ENCODE data around the gene PDCD1.
"Not testable (repeated sequence)": the region's sequence is repeated elsewhere in the genome, so short reads cannot be mapped to it uniquely, and the experiment has no call there.

The PDCD1 gene

DNA sequence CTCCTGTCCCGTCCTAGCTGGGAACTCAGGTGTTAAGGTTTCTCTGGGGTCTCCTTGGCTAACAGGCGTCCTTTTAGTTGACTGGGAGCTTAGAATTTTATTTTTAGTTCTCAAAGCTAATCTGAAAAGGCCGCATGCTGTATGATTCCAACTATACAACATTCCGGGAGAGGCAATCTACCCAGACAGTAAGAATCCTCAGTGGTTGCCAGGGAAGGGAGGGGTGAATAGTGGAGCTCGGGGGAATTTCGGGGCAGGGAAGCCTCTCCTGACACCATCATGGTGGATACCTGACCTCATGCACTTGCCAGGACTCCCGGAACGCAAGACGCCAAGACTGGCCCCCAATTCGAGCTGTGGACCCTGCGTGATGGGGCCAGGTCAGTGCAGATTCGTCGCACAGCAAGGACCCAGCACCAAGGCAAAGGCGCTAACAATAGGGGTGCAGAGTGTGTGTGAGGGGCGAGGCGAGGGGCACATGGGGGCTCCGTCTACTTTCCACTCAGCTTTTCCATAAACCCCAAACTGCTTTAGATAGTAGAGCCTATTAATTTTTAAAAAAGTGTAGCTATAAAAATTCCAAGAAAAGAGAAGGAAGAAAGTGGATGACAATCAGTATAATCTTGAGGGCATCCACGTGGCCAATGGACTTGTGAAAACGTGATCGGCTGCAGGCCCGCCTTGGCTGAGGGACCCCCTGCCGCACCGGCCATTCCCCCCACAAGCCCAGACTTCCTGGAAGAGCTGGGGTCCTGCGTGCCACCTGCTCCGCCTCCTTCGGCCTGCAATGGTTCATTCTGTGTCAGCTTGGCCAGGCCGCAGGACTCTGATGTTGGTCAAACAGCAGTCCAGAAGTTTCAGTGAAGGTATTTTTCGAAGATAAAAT is 17.3 kb downstream of the PDCD1 start:
- TF ChIP-seq, protein P1, sequence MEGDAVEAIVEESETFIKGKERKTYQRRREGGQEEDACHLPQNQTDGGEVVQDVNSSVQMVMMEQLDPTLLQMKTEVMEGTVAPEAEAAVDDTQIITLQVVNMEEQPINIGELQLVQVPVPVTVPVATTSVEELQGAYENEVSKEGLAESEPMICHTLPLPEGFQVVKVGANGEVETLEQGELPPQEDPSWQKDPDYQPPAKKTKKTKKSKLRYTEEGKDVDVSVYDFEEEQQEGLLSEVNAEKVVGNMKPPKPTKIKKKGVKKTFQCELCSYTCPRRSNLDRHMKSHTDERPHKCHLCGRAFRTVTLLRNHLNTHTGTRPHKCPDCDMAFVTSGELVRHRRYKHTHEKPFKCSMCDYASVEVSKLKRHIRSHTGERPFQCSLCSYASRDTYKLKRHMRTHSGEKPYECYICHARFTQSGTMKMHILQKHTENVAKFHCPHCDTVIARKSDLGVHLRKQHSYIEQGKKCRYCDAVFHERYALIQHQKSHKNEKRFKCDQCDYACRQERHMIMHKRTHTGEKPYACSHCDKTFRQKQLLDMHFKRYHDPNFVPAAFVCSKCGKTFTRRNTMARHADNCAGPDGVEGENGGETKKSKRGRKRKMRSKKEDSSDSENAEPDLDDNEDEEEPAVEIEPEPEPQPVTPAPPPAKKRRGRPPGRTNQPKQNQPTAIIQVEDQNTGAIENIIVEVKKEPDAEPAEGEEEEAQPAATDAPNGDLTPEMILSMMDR (conservative IDR thresholded peaks at IDR 0.05; ENCODE audit: control insufficient read depth, insufficient read depth, low read depth, low read length): no peak
- no peak for DNase-seq (ENCODE audit: low read depth)
- H3K4me3 ChIP-seq (ENCODE audit: control insufficient read depth, low read depth, low read length): no peak overlapping the region

DNA sequence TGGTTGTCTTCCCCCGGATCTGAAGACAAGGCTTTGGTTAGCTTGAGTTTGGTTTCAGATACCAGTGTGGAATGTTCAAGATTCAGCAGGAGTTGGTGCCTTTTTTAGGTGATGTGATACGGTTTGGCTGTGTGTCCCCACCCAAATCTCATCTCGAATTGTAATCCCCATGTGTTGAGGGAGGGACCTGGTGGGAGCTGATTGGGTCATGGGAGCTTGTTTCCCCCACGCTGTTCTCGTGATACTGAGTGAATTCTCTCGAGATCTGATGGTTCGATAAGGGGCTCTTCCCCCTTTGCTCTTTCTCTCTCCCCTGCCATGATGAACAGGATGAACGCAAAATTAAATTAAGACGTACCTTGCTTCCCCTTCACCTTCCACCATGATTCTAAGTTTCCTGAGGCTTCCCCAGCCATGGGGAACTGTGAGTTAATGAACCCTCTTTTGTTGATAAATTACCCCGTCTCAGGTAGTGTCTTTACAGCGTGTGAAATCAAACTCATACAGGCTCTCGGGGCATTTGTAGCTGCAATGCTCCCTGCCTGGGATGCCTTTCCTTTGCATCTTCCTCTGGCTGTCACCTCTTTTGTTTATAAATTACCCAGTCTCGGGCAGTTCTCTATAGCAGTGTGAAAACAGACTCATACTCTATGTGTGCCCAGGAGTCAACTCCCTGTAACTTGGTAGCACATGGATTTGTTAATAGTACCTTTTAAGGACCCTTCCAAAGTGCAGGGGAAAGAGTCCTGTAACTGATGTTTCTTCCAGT is 21.3 kb downstream of the PDCD1 start:
- no peak overlapping the region for H3K4me3 ChIP-seq (ENCODE audit: control insufficient read depth, low read depth, low read length)
- TF ChIP-seq, protein P1 (conservative IDR thresholded peaks at IDR 0.05; ENCODE audit: control insufficient read depth, insufficient read depth, low read depth, low read length): no peak
- no peak for DNase-seq (ENCODE audit: low read depth)

GRCh38 chr2:241836292-241836691 is 22.4 kb downstream of the PDCD1 start:
- DNase-seq (ENCODE audit: low read depth): no peak
- no peak overlapping the region for H3K4me3 ChIP-seq (ENCODE audit: control insufficient read depth, low read depth, low read length)
- TF ChIP-seq, protein P1 (conservative IDR thresholded peaks at IDR 0.05; ENCODE audit: control insufficient read depth, insufficient read depth, low read depth, low read length): peak; percentile 5

GRCh38 chr2:241835611-241836010 is 23.1 kb downstream of the PDCD1 start:
- DNase-seq (ENCODE audit: low read depth): no peak
- TF ChIP-seq, protein P1 (conservative IDR thresholded peaks at IDR 0.05; ENCODE audit: control insufficient read depth, insufficient read depth, low read depth, low read length): no peak
- no peak overlapping the region for H3K4me3 ChIP-seq (ENCODE audit: control insufficient read depth, low read depth, low read length)

DNA sequence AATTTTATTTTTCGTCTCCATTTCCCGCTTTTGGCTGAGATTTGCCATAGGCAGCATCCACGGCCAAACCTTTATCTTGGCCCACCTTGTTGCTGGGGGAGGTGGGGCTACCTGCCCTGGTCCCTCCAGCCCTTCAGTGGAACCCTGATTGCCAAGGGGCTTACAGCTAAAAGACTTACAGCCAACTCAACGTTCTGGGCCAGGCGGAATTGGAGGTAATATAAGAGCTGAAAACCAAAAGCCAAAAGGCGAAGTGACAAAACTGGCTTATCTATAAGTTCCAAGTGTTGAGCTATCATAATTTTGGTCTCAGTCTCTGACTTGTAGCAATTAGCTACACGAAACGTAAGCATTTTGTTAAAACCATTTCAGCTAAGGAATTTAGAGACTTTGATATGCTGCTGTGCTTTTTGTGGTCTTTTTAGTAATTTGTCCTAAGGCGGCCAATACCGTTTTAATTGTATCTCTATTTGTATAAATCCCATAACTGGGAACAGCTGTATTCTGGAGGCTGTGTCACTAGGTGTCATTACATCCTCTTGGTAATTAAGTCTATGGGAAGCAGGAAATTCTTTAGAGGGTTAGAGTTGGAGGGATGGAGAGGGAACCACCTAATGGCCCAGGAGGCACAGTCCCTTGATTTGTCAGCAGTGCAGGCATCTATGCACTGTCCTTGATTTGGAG is 24.0 kb downstream of the PDCD1 start:
- no peak overlapping the region for H3K4me3 ChIP-seq (ENCODE audit: control insufficient read depth, low read depth, low read length)
- no peak for DNase-seq (ENCODE audit: low read depth)
- TF ChIP-seq, protein P1 (conservative IDR thresholded peaks at IDR 0.05; ENCODE audit: control insufficient read depth, insufficient read depth, low read depth, low read length): no peak

DNA sequence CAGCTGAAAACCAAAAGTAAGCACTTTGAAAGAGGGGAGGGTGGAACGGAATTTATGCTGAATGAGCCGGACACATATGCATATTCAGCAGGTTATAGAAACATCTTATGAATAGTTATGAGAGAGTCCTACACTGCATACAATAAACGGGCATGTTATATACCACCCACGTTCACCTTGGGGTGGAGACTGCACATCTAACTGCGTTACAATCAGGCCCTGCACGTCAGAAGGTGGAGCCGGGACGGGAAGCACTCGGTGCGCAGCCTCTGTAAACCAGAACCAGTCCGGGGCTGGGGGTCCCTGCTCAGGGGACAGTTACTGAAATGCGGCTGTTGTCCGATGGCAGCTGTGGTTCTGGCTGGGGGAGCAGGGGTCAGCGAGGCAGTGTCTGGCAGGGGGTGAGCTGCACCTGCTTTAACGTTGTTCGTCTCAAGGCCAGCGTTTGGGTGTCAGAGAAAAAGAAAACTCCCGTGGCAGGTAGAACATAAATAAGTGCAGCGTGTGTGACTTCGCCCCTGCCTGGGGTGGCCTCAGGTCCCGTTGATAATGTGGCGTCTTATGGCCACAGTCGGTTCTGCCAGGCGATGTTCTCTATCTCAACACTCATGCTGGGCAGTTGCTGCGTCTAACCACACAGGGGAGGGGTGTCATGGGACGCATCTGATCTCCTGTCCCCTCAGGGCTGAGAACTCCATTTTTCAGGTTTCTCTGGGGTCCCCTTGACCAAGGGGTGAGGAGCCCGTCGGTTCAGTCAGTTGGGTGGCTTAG is 24.8 kb downstream of the PDCD1 start:
- not testable (repeated sequence) for H3K4me3 ChIP-seq (ENCODE audit: control insufficient read depth, low read depth, low read length); DNase-seq (ENCODE audit: low read depth)

All from fibroblast of mammary gland (primary cell).